ENCODE results near the gene C19orf73. TPM values are rescaled to one million over a fixed set of nuclear protein-coding genes. Genes with fewer than 3 reads are reported as not detected.

Gene C19orf73
- total and polyA plus RNA-seq, 9 of the 15 experiments (the other 6 are each of a cell fraction or from before 2014, with no cell fraction given): 0.08 to 7.4 (median 1.4) TPM

DNA sequence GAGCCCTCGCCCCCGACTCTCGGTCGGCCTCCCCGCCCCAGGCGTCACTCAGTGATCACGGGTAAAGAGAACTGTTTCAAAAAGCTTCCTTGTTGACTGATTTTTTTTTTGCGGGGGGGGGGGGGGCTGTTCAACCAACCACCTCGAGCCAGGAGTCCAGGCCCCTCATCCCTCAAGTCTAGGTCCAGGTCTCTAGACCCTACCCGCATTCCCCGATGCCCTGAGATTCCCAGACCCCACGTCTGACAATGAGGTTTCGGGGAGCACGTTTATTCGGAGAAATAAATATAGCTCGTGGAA is 32.0 kb upstream of the C19orf73 start (continued):
- TF ChIP-seq, protein P1, sequence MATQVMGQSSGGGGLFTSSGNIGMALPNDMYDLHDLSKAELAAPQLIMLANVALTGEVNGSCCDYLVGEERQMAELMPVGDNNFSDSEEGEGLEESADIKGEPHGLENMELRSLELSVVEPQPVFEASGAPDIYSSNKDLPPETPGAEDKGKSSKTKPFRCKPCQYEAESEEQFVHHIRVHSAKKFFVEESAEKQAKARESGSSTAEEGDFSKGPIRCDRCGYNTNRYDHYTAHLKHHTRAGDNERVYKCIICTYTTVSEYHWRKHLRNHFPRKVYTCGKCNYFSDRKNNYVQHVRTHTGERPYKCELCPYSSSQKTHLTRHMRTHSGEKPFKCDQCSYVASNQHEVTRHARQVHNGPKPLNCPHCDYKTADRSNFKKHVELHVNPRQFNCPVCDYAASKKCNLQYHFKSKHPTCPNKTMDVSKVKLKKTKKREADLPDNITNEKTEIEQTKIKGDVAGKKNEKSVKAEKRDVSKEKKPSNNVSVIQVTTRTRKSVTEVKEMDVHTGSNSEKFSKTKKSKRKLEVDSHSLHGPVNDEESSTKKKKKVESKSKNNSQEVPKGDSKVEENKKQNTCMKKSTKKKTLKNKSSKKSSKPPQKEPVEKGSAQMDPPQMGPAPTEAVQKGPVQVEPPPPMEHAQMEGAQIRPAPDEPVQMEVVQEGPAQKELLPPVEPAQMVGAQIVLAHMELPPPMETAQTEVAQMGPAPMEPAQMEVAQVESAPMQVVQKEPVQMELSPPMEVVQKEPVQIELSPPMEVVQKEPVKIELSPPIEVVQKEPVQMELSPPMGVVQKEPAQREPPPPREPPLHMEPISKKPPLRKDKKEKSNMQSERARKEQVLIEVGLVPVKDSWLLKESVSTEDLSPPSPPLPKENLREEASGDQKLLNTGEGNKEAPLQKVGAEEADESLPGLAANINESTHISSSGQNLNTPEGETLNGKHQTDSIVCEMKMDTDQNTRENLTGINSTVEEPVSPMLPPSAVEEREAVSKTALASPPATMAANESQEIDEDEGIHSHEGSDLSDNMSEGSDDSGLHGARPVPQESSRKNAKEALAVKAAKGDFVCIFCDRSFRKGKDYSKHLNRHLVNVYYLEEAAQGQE (IDR thresholded peaks at IDR 0.05; ENCODE audit: borderline replicate concordance): no peak
- TF ChIP-seq, protein P1 (CRISPR knock-in tag; IDR thresholded peaks at IDR 0.05; ENCODE audit: low read depth): no peak
- TF ChIP-seq, protein P2, sequence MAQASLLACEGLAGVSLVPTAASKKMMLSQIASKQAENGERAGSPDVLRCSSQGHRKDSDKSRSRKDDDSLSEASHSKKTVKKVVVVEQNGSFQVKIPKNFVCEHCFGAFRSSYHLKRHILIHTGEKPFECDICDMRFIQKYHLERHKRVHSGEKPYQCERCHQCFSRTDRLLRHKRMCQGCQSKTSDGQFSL (CRISPR knock-in tag; IDR thresholded peaks at IDR 0.05): peak; percentile 84
- TF ChIP-seq, protein P2 (tag; IDR thresholded peaks at IDR 0.05): peak in 1 of 2 experiments; percentile 84; a peak in 2 of 4 replicates
- TF ChIP-seq YY1 (IDR thresholded peaks at IDR 0.05; ENCODE audit: borderline replicate concordance in 1 of 3, control insufficient read depth in 1 of 3, extremely low read depth in 1 of 3, insufficient read depth in 3 of 3, insufficient read length in 1 of 3, insufficient replicate concordance in 2 of 3, low read depth in 1 of 3, low read length in 2 of 3): no peak
- TF ChIP-seq ATF1 (CRISPR knock-in tag; IDR thresholded peaks at IDR 0.05): no peak
- TF ChIP-seq ATF1 (tag; IDR thresholded peaks at IDR 0.05): no peak
- no peak for TF ChIP-seq ELF2 (CRISPR knock-in tag; IDR thresholded peaks at IDR 0.05)
- no peak for TF ChIP-seq GTF2A2 (tag; IDR thresholded peaks at IDR 0.05)
- TF ChIP-seq KLF16 (IDR thresholded peaks at IDR 0.05): no peak
- TF ChIP-seq, protein P3, sequence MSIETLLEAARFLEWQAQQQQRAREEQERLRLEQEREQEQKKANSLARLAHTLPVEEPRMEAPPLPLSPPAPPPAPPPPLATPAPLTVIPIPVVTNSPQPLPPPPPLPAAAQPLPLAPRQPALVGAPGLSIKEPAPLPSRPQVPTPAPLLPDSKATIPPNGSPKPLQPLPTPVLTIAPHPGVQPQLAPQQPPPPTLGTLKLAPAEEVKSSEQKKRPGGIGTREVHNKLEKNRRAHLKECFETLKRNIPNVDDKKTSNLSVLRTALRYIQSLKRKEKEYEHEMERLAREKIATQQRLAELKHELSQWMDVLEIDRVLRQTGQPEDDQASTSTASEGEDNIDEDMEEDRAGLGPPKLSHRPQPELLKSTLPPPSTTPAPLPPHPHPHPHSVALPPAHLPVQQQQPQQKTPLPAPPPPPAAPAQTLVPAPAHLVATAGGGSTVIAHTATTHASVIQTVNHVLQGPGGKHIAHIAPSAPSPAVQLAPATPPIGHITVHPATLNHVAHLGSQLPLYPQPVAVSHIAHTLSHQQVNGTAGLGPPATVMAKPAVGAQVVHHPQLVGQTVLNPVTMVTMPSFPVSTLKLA (conservative IDR thresholded peaks at IDR 0.05): no peak
- no peak for TF ChIP-seq PCBP1 (IDR thresholded peaks at IDR 0.05; ENCODE audit: low read depth, low read length, poor library complexity, severe bottlenecking)
- TF ChIP-seq, protein P4, sequence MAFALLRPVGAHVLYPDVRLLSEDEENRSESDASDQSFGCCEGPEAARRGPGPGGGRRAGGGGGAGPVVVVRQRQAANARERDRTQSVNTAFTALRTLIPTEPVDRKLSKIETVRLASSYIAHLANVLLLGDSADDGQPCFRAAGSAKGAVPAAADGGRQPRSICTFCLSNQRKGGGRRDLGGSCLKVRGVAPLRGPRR (CRISPR knock-in tag; IDR thresholded peaks at IDR 0.05): no peak
- no peak for TF ChIP-seq ZNF347 (CRISPR knock-in tag; IDR thresholded peaks at IDR 0.05; ENCODE audit: low read depth)
- TF ChIP-seq, protein P5, sequence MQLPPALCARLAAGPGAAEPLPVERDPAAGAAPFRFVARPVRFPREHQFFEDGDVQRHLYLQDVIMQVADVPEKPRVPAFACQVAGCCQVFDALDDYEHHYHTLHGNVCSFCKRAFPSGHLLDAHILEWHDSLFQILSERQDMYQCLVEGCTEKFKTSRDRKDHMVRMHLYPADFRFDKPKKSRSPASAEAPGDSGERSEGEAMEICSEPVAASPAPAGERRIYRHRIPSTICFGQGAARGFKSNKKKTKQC (CRISPR knock-in tag; IDR thresholded peaks at IDR 0.05): no peak
- TF ChIP-seq TRIM28 (IDR thresholded peaks at IDR 0.05): no peak
- TF ChIP-seq NR2F6 (CRISPR knock-in tag; IDR thresholded peaks at IDR 0.05): no peak
- TF ChIP-seq HDAC8 (tag; IDR thresholded peaks at IDR 0.05): no peak
- TF ChIP-seq FOXJ2 (tag; IDR thresholded peaks at IDR 0.05): no peak

All from K562 (cell line).